Measurements from ENCODE around the gene SNAPC4.
A peak's percentile ranks its signal among the peaks of the same experiment; 100 is the strongest.

Gene SNAPC4

DNA sequence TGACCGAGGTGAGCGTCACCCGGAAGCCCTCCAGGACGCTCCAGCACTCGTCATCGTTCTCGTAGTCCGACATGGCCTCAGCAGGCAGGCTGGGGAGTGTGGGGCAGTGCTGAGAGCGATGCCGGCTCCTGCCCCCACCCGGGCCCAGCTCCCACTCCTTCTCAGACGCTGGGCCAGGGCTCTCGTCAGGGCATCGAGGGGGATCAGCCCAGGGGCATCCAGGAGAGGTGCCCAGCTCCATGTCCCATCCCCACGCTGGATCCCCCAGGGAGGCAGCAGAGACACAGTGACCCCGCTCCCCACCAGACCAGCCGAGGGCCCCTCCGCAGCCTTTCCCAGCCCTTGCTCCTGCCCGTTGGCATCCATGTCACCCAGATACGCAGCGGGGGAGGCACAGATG, 28.0 kb downstream of the SNAPC4 start:
- no peak for DNase-seq (ENCODE audit: low spot score)

GRCh38 chr9:136371533-136371880, 28.5 kb downstream of the SNAPC4 start:
- no peak for DNase-seq (ENCODE audit: low spot score)

DNA sequence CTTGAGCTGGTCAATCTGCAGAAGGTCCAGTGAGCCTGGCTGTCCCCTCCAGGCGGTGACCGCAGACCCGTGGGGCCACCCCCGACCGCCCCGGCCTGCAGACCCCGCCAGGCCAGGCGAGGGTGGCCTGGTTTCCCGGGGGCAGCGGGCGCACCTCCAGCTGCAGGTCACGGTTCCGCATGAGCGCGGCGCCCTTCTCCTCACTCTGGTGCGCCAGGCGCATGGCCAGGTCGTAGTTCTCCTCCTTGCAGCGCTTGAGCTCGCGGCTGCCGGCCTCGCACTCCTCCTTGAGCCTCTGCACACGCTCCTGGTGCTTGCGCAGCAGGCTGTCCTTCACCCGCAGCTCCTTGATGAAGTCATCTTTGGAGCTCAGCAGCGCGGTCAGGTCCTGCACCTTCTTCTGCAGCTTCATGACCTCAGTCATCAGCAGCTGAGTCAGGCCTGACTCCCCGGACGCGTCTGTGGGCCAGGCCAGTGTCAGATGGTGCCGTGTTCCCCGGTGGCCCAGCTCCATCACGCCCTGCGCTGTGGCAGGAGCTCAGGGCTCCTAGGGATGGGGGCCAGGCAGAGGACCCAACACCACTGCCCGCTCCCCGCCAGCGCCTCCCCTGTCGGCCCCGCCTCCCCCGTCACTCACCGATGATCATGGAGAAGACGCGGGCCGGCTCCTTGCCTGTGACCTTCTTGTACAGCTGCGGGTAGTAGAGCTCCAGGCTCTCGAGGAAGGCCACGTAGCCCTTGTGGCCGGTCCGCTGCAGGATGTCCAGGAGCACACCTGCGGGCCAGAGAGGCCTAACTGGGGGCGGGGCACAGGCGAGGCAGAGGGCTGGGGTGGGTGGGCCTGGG, 29.1 kb downstream of the SNAPC4 start:
- peak; percentile 46 for DNase-seq (ENCODE audit: low spot score)

DNA sequence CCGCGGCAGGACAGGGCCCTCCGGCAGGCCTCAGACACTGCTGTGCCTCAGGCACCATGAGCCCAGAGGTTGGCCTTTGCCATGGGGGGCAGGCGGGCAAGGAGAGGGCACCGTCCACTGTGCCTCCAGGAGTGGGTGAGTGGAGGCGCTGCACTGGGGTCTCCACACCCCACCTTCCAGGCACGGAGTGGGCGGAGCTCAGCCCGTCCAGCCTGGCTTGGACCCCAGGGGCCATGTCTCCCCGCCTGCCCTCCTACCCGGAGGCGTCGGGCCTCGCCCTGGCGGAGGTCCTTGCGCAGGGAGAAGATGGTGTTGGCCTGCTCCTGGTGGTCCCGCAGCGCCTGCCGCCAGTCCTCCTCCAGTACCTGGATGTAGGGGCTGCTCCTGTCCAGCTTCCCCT, 29.9 kb downstream of the SNAPC4 start:
- no peak for DNase-seq (ENCODE audit: low spot score)

DNA sequence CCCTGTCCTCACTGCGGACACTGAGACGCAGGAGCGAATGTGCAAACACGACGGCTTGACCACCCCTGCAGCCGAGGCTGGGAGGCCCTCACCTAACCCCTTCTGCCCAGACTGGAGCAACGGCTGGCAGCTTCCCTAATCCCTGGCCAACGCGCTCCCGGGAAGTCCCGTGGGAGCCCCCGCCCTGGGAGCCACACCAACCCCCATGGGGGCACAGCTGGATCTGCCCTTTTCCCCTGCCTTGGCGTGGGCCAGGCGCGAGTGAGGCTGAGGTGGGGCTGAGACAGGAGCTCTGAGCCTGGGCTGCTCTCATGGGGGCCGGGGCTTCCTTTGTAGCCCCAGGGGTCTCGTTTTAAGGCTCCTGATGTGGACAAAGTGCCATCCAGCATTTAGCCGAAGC, 31.8 kb downstream of the SNAPC4 start:
- DNase-seq (ENCODE audit: low spot score): no peak

GRCh38 chr9:136367296-136368145, 32.4 kb downstream of the SNAPC4 start:
- DNase-seq (ENCODE audit: low spot score): no peak

GRCh38 chr9:136366826-136367225, 33.1 kb downstream of the SNAPC4 start:
- no peak for DNase-seq (ENCODE audit: low spot score)

GRCh38 chr9:136365775-136366222, 34.2 kb downstream of the SNAPC4 start:
- DNase-seq (ENCODE audit: low spot score): no peak

DNA sequence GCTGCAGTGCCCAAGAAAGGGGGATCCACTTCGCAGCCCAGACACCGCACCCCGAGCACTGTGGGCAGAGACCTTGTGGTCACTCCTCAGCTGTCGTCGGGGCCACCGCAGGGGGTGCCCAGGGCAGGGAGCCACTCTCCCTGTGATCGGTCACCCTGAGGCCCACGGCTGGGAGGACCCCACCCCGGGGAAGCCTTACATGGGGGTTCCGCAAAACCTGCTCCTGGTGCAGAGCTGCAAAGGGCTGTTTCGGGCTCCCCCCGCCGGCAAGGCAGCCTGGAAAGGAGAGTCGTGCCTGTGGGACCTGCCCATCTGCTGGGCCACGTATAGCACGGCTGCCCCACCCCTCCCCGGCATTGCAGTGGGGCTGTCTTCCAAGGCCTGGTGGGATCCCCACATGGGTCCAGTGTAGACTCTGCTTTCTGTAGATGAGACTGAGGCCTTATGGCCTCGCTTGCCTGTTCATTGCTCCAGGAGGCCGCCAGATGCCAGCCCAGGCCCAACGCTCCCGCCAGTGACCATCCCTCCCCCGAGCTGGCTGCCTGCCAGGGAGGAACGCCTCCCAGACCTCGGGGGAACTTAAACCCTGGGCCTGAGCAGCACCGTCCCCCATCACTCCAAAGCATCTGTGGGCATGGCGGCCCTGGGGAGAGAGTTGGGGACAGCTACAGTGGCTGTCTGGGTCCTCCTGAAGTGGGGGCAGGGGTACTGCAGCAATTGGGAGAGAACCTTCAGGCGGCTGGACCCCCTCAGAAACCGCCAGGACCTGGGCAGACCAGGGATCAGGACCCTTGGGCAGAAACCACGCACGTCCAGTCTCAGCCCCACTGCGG, 34.8 kb downstream of the SNAPC4 start:
- no peak for DNase-seq (ENCODE audit: low spot score)

GRCh38 chr9:136363949-136364748, 35.8 kb downstream of the SNAPC4 start:
- DNase-seq (ENCODE audit: low spot score): no peak

- peak; percentile 95 for DNase-seq (ENCODE audit: low spot score)
These were observed 36.6 kb downstream of the SNAPC4 start, which contains the start of gene DNLZ for GRCh38 chr9:136363106-136363948. Gene DNLZ, minus strand, starts transcription at chr9:136363744. Its CDS starts 30 bp downstream, at chr9:136363714.

GRCh38 chr9:136362450-136362784, 37.6 kb downstream of the SNAPC4 start:
- DNase-seq (ENCODE audit: low spot score): no peak

DNA sequence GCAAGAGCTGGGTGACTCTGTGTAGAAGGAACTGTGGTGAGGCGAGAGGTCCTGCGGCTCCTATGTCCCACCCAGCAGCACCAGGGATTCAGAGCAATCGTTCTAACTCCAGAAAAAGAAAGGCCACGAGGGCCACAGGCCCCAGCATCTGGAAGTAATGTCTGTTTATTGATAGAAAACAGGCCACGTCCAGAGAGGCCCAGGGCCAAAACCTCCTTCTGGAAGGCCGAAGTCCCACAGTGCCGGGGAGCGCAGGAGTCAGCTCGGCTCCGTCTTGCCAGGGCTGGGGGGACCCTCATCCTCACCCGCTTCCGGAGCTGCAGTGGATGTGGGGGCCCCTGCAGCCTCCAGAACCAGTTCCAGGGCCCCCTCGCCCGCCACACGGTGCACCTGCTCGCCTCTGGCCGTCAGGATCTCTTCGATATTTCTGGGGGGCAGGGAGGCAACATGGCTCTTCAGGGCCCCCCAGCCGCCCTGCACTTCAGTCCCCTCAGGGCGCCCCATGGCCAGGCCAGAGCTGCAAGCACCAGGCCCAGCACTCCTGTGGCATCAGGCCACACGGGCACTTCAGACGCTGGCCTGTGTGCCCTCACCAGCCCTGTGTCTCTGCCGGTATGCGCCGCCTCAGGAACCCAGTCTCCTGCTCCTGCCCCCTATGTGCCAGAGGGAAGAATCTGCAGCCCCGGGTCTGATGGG, 38.1 kb downstream of the SNAPC4 start:
- no peak for DNase-seq (ENCODE audit: low spot score)

DNA sequence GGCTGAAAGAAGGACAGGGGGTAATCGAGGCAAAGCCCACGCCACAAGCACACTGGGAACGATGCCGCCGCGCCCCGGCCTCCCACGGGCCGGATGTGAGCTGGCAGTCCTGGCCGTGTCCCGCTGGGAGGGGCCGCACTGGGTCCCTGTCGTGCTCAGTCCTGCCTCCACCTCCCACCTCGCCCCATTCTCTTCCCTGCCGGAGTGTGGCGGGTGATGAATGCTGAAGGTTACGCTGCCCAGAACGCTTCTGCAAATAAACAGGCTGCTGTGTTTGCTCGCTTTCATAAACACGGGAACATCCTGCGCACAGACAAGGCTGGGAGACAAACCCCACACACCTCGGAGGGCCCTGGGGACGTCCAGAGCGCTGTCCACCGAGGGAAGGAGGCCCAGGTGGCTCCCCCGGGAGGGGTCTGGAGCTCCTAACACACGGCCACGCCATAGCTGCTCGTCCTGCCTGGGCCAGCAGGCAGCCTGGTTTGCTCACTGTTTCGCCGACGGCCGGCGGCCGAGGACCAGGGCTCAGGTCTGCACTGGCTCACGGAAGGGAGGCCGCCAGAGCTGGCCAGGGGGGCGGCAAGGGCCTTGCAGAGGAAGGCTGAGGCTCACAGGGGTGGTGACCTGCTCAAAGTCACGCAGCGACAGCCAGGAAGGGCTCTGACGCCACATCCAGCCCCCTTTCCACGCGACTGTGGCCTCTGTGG, 38.8 kb downstream of the SNAPC4 start:
- DNase-seq (ENCODE audit: low spot score): no peak

GRCh38 chr9:136359774-136360718, 39.9 kb downstream of the SNAPC4 start:
- no peak for DNase-seq (ENCODE audit: low spot score)

GRCh38 chr9:136358888-136359287, 41.1 kb downstream of the SNAPC4 start:
- DNase-seq (ENCODE audit: low spot score): no peak

DNA sequence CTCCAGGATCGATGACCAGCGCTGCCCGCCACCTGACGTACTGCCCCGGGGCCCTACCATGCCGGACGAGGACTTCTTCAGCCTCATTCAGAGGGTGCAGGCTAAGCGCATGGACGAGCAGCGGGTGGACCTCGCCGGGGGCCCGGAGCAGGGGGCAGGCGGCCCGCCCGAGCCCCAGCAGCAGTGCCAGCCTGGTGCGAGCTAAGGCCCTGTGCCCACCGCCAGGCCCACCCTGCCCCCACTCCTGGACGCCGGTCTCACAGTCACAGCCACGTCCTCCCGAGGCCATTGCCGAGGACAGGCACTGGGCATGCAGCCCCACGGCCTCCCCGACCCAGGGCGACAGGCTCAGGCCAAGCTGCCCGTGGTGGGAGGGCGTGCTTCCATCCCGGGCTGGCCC, 42.0 kb downstream of the SNAPC4 start:
- DNase-seq (ENCODE audit: low spot score): no peak

DNA sequence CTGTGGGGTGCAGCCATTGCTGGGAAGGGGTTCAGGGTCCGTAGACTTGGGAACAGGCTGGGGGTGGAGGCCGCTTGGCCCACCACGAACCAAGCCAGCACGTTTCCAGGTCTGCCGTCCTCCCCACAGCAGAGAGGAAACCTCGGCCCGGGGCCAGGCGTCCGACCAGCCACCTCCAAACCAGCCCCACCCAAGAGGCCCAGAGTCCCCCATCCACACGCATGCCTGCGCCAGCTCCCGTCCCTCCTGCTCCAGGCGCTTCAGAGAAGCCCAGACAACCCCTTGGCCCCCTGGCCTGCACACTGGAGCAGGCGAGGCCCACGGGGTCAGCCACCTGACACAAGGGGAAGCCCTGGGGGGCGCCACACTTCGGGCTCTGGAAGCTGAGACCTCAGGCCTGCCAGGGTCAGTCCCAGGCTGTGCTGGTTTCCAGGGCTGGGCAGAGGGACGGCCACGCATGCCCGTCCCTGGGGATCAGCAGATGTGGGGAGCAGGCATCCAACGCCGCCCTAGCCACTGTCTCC, 42.7 kb downstream of the SNAPC4 start:
- DNase-seq (ENCODE audit: low spot score): no peak
